ENCODE results near the gene DNMT3A. TPM values are rescaled to one million over a fixed set of nuclear protein-coding genes. Genes with fewer than 3 reads are reported as not detected.
A peak's percentile ranks its signal among the peaks of the same experiment; 100 is the strongest.

DNMT3A gene
- total and polyA plus RNA-seq, 3 donors from 2014 or later: 15.5 to 36.3 (median 36.3) TPM

- H3K27me3 ChIP-seq: no peaks in the 10 kb centered on the region
- H3K4me3 ChIP-seq: no peak overlapping the region
- H3K27ac ChIP-seq: no peak overlapping the region
- H3K9me3 ChIP-seq: no peaks in the 10 kb centered on the region
- intact Hi-C loops (cut with DNase I; ENCODE audit: low total_unique reads): no loop called here
- H3K36me3 ChIP-seq (ENCODE audit: low read depth, missing control alignments): no peaks in the 10 kb centered on the region
- WGBS, 2 donors: 60 to 79% methylated on average over 20 of the region's 20 CpGs
- DNase-seq: no peak
- no peak for TF ChIP-seq POLR2A (IDR thresholded peaks at IDR 0.05)
- peaks cover 27% of the 10 kb centered on the region for H3K4me1 ChIP-seq
Observed at GRCh38 chr2:25247792-25248512, 93.8 kb downstream of the DNMT3A start.

- Histone ChIP-seq H3K4me1 (peaks cover 18% of the 10 kb centered on the region), H3K36me3 (ENCODE audit: low read depth, missing control alignments) (no peaks in the 10 kb centered on the region), H3K27ac (peak overlapping the region; percentile 15 to 59), H3K9me3 (no peaks in the 10 kb centered on the region), H3K27me3 (no peaks in the 10 kb centered on the region), H3K4me3 (no peak overlapping the region)
- intact Hi-C loops (cut with DNase I; ENCODE audit: low total_unique reads): no loop called here
- TF ChIP-seq POLR2A (IDR thresholded peaks at IDR 0.05) (no peak), CTCF (IDR thresholded peaks at IDR 0.05) (no peak)
- 74 to 80% methylated on average over 10 to 26 of the region's 26 CpGs for WGBS, 2 donors
- no peak for DNase-seq
Observed at GRCh38 chr2:25246558-25247290, 95.0 kb downstream of the DNMT3A start.

- TF ChIP-seq CTCF (IDR thresholded peaks at IDR 0.05) (no peak), POLR2A (IDR thresholded peaks at IDR 0.05) (no peak)
- H3K36me3 ChIP-seq (ENCODE audit: low read depth, missing control alignments): no peaks in the 10 kb centered on the region
- H3K4me3 ChIP-seq: no peak overlapping the region
- H3K9me3 ChIP-seq: no peaks in the 10 kb centered on the region
- H3K27ac ChIP-seq: peak overlapping the region; percentile 59 to 61
- intact Hi-C loops (cut with DNase I; ENCODE audit: low total_unique reads): no loop called here
- H3K27me3 ChIP-seq: no peaks in the 10 kb centered on the region
- DNase-seq: peak; percentile 83
- H3K4me1 ChIP-seq: peaks cover 10% of the 10 kb centered on the region
- WGBS, 2 donors: 71 to 78% methylated on average over 14 of the region's 14 CpGs
Observed at GRCh38 chr2:25246001-25246400, 95.7 kb downstream of the DNMT3A start.

GRCh38 chr2:25245141-25245540 lies 96.6 kb downstream of the DNMT3A start:
- TF ChIP-seq CTCF (IDR thresholded peaks at IDR 0.05) (no peak), POLR2A (IDR thresholded peaks at IDR 0.05) (no peak)
- Histone ChIP-seq H3K27ac (peak overlapping the region; percentile 8 to 61), H3K36me3 (ENCODE audit: low read depth, missing control alignments) (no peaks in the 10 kb centered on the region), H3K4me3 (no peak overlapping the region), H3K4me1 (peaks cover 10% of the 10 kb centered on the region), H3K9me3 (no peaks in the 10 kb centered on the region), H3K27me3 (no peaks in the 10 kb centered on the region)
- 76 to 84% methylated on average over 11 to 14 of the region's 14 CpGs for WGBS, 2 donors
- intact Hi-C loops (cut with DNase I; ENCODE audit: low total_unique reads): no loop called here
- DNase-seq: no peak

GRCh38 chr2:25243995-25244394 lies 97.7 kb downstream of the DNMT3A start:
- intact Hi-C loops (cut with DNase I; ENCODE audit: low total_unique reads): no loop called here
- peaks cover 10% of the 10 kb centered on the region for H3K4me1 ChIP-seq
- no peak for DNase-seq
- no peaks in the 10 kb centered on the region for H3K9me3 ChIP-seq
- TF ChIP-seq CTCF (IDR thresholded peaks at IDR 0.05) (no peak), POLR2A (IDR thresholded peaks at IDR 0.05) (no peak)
- no peaks in the 10 kb centered on the region for H3K36me3 ChIP-seq (ENCODE audit: low read depth, missing control alignments)
- WGBS, 2 donors: 83 to 96% methylated on average over 12 to 17 of the region's 17 CpGs
- H3K27ac ChIP-seq: no peak overlapping the region
- H3K27me3 ChIP-seq: no peaks in the 10 kb centered on the region
- no peak overlapping the region for H3K4me3 ChIP-seq

Data from testis (tissue), 3 donors.